Spinal cord (tissue), 10 donors: ENCODE data around the gene HIF1A. TPM values are rescaled to one million over a fixed set of nuclear protein-coding genes. Genes with fewer than 3 reads are reported as not detected.
"Not testable (repeated sequence)": the region's sequence is repeated elsewhere in the genome, so short reads cannot be mapped to it uniquely, and the experiment has no call there.

Source experiments
- DNase-seq, 6 donors: peaks; one replicate each; pipeline versions ENCODE4 v3.0.0 to v3.0.0-alpha.2; 2013 to 2015; ENCODE audit warnings: low spot score in 6 of 6, low read depth in 4 of 6
- H3K27ac ChIP-seq: one replicate; pipeline ENCODE4 v1.5.1; 2013; ENCODE audit warnings: low read depth, low read length, control low read depth
- H3K27me3 ChIP-seq: one replicate; pipeline ENCODE4 v1.6.1; 2013; ENCODE audit warnings: low read length; ENCODE audit not compliant: control insufficient read depth, insufficient read depth
- H3K36me3 ChIP-seq: one replicate; pipeline ENCODE4 v1.6.1; 2013; ENCODE audit warnings: low read length; ENCODE audit not compliant: control insufficient read depth, insufficient read depth
- H3K4me1 ChIP-seq: one replicate; pipeline ENCODE4 v1.6.1; 2013; ENCODE audit warnings: low read length; ENCODE audit not compliant: control insufficient read depth, insufficient read depth
- H3K4me3 ChIP-seq: one replicate; pipeline ENCODE4 v1.5.1; 2013; ENCODE audit warnings: low read depth, low read length, control low read depth
- H3K9me3 ChIP-seq: one replicate; pipeline ENCODE4 v1.6.1; 2013; ENCODE audit warnings: low read length; ENCODE audit not compliant: control insufficient read depth, insufficient read depth
- WGBS: methylation state at CpG from one replicate; pipeline ENCODE4 v1.1.5; 2013; ENCODE audit warnings: missing lambda C conversion rate; ENCODE audit not compliant: insufficient coverage; 5-methylcytosine and 5-hydroxymethylcytosine counted together
- polyA plus RNA-seq, 2 donors: library from polyadenylated mRNA; unstranded; fragments of 120-200 nt; gene quantifications; one replicate each; pipeline ENCODE4 v1.2.1, GENCODE V29; 2013; ENCODE audit not compliant: insufficient read length in 2 of 2
- total RNA-seq, 2 donors: library from RNA; depleted of rRNA in 1 of 2; stranded (reverse); fragments of 120-200 nt in 1 of 2; fragments of >200 nt in 1 of 2; gene quantifications; one replicate each; pipeline versions ENCODE4 v1.2.3 to v1.2.4, GENCODE V29; 2013 to 2014
- donor health status: healthy.

Gene HIF1A
- total and polyA plus RNA-seq, 4 donors, result 92.8 to 167 (median 96.7) TPM

DNA sequence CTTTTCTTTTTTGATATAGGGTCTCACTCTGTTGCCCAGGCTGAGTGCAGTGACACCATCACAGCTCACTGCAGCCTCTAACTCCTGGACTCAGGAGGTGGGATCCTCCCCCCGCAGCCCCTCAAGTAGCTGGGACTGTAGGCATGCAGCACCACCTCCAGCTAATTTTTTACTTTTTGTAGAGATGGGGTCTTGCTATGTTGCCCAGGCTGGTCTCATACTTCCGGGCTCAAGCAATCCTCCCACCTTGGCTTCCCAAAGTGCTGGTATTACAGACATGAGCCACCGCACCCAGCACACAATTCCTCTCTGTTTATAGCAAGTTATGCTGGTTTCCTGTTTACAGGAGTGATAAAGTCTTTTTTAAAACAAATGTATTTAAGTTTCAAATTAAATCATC, 39.5 kb upstream of the HIF1A start:
- H3K27ac ChIP-seq, result no peak overlapping the region
- no peak for DNase-seq
- no CpG with 5 or more reads among the region's 3 CpGs for WGBS

DNA sequence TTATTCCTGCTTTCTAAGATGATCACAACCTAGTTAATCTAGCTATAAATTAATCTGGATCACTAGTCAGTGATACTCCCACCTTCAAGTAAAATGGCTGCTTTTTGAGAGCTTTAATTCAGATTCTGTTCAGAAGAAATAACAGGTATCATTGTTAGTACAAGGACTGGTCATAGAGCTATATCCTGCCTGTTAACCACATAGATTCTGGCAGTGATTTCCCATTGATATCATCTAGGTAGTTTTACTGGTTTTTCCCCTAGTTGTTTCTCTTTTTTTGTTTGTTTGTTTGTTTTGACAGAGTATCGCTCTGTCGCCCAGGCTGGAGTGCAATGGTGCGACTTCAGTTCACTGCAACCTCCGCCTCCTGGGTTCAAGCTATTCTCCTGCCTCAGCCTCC, 39.0 kb upstream of the HIF1A start:
- Histone ChIP-seq H3K36me3 (no peaks in the 10 kb centered on the region), H3K27ac (no peak overlapping the region), H3K4me1 (no peaks in the 10 kb centered on the region), H3K9me3 (no peaks in the 10 kb centered on the region), H3K27me3 (no peaks in the 10 kb centered on the region), H3K4me3 (no peak overlapping the region)
- no peak for DNase-seq
- WGBS, result 100% methylated on average over 3 of the region's 4 CpGs

More for the DNA sequence above, 39.5 kb upstream of the HIF1A start:
- no peaks in the 10 kb centered on the region for H3K27me3 ChIP-seq
- no peaks in the 10 kb centered on the region for H3K36me3 ChIP-seq
- H3K9me3 ChIP-seq, result no peaks in the 10 kb centered on the region
- no peak overlapping the region for H3K4me3 ChIP-seq
- H3K4me1 ChIP-seq, result no peaks in the 10 kb centered on the region

DNA sequence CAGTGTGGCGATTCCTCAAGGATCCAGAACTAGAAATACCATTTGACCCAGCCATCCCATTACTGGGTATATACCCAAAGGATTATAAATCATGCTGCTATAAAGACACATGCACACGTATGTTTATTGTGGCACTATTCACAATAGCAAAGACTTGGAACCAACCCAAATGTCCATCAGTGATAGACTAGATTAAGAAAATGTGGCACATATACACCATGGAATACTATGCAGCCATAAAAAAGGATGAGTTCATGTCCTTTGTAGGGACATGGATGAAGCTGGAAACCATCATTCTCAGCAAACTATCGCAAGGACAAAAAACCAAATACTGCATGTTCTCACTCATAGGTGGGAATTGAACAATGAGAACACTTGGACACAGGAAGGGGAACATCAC, 37.2 kb upstream of the HIF1A start:
- H3K36me3 ChIP-seq, H3K27me3 ChIP-seq, DNase-seq, H3K4me3 ChIP-seq, H3K4me1 ChIP-seq, H3K9me3 ChIP-seq, H3K27ac ChIP-seq: not testable (repeated sequence)
- WGBS, result no CpG with 5 or more reads among the region's 3 CpGs

DNA sequence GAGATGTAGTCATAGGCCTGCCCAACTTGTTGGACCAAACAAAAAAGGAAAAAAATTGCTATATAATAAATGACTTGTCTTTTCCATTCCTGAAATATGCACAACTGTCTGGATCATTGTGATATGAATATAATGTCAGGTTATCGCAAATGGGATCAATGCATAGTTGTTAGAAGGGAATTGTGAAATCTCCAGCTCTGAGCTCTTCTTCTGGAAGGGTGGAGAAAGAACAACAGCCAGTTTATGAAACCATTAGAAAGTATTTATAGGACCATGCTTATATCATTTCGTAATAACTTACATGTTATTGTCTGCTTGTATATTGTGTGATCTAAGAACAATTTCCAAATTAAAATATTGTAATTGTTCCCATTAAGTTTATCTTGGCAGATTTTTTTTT, 35.7 kb upstream of the HIF1A start:
- no peak overlapping the region for H3K4me3 ChIP-seq
- H3K27me3 ChIP-seq, result no peaks in the 10 kb centered on the region
- no peaks in the 10 kb centered on the region for H3K4me1 ChIP-seq
- DNase-seq, result no peak
- no peak overlapping the region for H3K27ac ChIP-seq
- no peaks in the 10 kb centered on the region for H3K36me3 ChIP-seq
- no peaks in the 10 kb centered on the region for H3K9me3 ChIP-seq
- WGBS, result no CpG with 5 or more reads among the region's 2 CpGs

DNA sequence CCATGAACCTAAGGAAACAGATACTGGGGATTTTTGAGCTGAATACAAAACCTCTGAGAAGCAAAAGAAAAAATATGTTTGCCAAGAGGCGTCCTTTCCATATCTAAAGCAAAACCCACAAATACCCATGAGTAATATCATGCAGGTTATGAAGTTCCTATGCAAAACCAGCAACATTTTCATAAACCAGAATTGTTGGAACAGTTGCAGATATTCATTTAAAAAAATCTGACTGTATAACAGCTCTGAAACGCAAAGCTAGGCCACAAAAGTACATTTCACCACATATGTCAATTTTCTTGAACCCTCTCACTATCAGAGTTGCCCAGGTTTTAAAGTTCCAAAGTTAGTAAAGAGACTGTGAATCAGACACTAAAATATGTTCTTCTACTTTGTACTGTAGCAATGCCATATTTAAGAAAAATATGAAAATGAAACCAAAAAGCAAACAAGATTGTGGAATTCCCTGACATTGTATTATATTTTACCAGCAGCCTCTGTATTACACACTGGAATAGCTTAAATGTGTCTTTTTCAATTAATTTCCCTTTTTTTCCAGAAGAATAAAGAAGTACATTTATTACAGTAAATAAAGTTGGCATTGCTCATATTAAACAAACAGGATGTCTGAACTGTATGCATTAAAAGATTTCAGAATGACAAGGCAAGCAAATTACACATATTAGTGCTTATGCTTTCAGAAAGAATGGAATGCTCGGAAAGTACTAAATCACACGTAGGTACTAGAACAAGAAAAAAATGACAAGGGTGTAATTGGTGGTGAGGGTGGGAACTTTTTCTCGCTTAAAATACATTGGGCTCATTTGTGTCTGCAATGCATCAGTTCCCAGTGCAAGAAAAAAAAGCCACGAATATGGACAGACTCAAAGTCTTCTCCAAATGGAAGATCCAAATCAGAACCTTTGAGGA, 33.6 kb upstream of the HIF1A start:
- no peaks in the 10 kb centered on the region for H3K36me3 ChIP-seq
- H3K27ac ChIP-seq, result no peak overlapping the region
- no peak for DNase-seq
- no CpG with 5 or more reads among the region's 6 CpGs for WGBS
- H3K4me1 ChIP-seq, result no peaks in the 10 kb centered on the region
- no peaks in the 10 kb centered on the region for H3K27me3 ChIP-seq
- no peaks in the 10 kb centered on the region for H3K9me3 ChIP-seq
- no peak overlapping the region for H3K4me3 ChIP-seq

DNA sequence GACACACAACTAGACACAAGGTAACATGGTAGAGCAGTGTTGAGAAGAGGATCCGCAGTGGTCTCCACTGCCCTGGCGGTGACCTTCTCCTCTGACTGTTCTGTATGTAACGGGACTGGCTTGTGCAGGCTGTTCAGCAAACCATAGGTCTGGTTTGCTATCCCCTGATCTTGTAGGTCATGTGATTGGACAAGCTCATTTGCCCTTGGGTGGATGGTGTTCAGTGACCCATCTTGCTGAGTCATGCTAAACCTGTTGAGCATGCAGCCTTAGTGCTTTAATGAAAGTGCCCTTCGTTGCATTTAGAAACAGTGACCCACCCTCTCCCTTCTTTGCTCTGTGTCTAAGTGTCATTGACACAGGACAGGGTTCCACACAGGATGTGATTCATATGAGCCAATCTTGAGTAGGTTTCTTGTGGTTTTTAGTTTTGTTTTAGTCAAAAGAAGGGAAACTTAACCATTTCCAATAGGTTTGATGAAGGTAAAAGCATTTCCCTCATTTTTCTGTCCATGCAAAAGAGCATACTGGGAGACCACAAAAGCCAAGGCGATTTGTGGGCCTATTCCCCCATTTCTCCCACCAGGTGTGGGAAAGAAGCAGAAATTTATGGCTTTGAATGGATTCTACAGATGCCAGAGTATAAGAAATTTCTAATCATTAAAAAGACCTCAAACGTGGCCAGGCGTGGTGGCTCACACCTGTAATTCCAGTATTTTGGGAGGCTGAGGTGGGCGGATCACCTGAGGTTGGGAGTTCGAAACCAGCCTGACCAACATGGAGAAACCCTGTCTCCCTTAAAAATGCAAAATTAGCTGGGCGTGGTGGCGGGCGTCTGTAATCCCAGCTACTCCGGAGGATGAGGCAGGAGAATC, 32.6 kb upstream of the HIF1A start:
- Histone ChIP-seq H3K27me3 (no peaks in the 10 kb centered on the region), H3K36me3 (no peaks in the 10 kb centered on the region), H3K4me3 (no peak overlapping the region), H3K27ac (no peak overlapping the region), H3K4me1 (no peaks in the 10 kb centered on the region), H3K9me3 (no peaks in the 10 kb centered on the region)
- WGBS, result 95% methylated on average over 9 of the region's 13 CpGs
- DNase-seq, result no peak

DNA sequence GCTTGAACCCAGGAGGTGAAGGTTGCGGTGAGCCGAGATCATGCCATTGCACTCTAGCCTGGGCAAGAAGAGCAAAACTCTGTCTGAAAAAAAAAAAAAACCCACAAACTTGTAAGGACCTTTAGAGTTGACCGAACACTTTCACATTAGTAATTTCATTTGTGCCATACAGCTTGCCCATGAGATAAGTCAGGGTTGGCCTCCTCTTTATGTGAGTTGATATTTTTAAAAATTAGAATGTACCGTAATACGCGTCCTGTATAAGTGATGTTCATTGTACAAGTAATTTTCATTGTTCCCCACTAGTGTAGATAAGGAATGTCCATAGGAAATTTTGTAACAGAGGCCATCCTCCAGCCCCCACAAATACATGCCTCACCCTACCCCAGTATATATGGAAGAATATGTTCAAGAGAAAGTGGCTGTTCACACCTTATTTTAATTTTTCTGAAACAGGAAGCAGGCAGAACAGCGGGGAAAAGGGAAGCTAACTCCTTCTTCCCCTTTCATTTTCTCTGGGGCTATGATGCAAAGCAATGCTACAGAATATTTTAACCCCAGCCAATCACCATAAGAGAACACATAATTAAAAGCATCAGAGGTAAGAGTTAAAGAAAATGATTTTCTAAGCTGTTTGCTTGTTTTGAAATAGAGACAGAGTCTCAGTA, 31.9 kb upstream of the HIF1A start:
- WGBS, result 100% methylated on average over 1 of the region's 7 CpGs
- no peak for DNase-seq
- H3K27ac ChIP-seq, result no peak overlapping the region
- no peaks in the 10 kb centered on the region for H3K4me1 ChIP-seq
- H3K27me3 ChIP-seq, result no peaks in the 10 kb centered on the region
- no peak overlapping the region for H3K4me3 ChIP-seq
- H3K36me3 ChIP-seq, result no peaks in the 10 kb centered on the region
- no peaks in the 10 kb centered on the region for H3K9me3 ChIP-seq

DNA sequence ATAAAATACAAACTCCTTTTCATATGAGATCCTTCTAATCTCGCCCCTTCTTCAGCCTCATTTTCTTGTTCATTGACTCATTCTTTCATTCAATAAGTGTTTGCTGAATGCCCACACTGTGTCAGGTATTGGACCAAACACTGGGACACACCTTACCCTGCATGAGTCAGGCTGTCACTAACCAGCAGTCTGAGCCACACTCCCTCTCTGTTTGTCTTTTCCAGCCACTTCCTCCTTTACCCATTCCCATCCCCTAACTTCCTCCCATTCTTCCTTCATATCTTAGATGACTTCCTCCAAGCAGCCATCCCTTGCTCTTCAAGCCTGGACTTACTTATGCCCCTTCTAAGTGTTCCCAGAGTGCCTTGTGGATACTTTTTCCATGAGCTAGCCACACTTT, 27.0 kb upstream of the HIF1A start:
- no peak overlapping the region for H3K27ac ChIP-seq
- DNase-seq, result no peak
- H3K4me1 ChIP-seq, result no peaks in the 10 kb centered on the region
- no peaks in the 10 kb centered on the region for H3K27me3 ChIP-seq
- no peaks in the 10 kb centered on the region for H3K9me3 ChIP-seq
- 85% methylated on average over 1 of the region's 1 CpG for WGBS
- H3K4me3 ChIP-seq, result no peak overlapping the region
- no peaks in the 10 kb centered on the region for H3K36me3 ChIP-seq

DNA sequence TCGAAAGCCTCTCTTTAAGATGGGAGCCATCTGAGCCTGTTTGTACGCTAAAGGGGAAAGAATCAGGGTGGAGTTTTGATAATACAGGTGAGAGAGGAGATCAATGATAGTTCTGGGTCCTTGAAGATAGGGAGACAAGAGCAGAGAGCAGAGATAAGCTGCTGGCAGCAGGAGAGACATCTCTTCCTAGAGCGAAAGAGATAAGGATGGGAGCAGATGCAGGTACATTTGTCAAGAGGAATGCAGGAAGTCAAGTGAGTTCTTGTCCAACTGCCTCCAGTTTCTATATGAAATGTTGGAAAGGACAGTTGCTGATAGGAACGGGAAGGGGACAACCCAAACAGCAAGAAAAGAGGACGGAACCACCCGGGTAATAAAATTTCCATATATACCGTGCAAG, 24.7 kb upstream of the HIF1A start:
- no peak for DNase-seq

More for the DNA sequence above, 24.7 kb upstream of the HIF1A start:
- H3K36me3 ChIP-seq, result no peaks in the 10 kb centered on the region
- no peaks in the 10 kb centered on the region for H3K9me3 ChIP-seq
- H3K4me1 ChIP-seq, result no peaks in the 10 kb centered on the region
- no peak overlapping the region for H3K4me3 ChIP-seq
- WGBS, result 93% methylated on average over 3 of the region's 7 CpGs
- no peaks in the 10 kb centered on the region for H3K27me3 ChIP-seq
- no peak overlapping the region for H3K27ac ChIP-seq
